ENCODE data around the gene DNAL4. TPM values are rescaled to one million over a fixed set of nuclear protein-coding genes. Genes with fewer than 3 reads are reported as not detected.

The DNAL4 gene
- total RNA-seq, 1 donor = 11.2 TPM

DNA sequence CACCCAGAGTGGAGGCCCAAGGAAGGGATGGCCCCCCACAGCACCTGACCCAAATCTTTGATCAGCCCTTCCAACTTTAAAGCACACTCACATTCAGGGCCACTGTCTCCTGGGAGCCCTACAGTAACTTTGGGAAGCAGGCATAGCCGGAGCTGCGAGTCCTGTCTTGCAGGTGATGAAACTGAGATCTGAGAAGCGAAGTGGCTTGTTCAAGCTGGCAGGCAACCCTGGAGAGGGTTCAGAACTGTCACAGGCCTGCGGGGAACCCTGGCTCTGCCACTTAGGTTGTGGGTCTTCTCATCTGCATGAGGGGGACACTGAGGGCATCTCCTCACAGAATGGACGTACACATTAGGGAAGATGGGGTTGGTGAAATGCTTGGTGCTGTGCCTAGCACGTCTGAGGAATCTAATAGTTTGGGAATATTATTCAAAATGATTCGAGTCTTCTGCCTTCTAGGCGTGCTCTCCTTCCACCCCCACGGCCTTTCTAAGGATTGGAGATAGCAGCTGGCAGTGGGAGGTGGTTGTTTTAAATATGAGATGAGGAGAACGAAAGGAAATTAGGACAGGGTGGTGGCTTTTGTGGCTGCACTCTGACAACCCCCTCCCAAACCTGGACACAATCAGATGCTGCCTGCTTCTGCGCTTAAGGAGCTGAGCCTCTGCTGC lies 19.3 kb downstream of the DNAL4 start:
- DNase-seq (ENCODE audit: low read depth) = no peak
- TF ChIP-seq, protein P1, sequence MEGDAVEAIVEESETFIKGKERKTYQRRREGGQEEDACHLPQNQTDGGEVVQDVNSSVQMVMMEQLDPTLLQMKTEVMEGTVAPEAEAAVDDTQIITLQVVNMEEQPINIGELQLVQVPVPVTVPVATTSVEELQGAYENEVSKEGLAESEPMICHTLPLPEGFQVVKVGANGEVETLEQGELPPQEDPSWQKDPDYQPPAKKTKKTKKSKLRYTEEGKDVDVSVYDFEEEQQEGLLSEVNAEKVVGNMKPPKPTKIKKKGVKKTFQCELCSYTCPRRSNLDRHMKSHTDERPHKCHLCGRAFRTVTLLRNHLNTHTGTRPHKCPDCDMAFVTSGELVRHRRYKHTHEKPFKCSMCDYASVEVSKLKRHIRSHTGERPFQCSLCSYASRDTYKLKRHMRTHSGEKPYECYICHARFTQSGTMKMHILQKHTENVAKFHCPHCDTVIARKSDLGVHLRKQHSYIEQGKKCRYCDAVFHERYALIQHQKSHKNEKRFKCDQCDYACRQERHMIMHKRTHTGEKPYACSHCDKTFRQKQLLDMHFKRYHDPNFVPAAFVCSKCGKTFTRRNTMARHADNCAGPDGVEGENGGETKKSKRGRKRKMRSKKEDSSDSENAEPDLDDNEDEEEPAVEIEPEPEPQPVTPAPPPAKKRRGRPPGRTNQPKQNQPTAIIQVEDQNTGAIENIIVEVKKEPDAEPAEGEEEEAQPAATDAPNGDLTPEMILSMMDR (IDR thresholded peaks at IDR 0.05; ENCODE audit: insufficient read depth, low read depth, low read length) = no peak
- no peak overlapping the region for H3K4me3 ChIP-seq (ENCODE audit: low read depth, low read length)

DNA sequence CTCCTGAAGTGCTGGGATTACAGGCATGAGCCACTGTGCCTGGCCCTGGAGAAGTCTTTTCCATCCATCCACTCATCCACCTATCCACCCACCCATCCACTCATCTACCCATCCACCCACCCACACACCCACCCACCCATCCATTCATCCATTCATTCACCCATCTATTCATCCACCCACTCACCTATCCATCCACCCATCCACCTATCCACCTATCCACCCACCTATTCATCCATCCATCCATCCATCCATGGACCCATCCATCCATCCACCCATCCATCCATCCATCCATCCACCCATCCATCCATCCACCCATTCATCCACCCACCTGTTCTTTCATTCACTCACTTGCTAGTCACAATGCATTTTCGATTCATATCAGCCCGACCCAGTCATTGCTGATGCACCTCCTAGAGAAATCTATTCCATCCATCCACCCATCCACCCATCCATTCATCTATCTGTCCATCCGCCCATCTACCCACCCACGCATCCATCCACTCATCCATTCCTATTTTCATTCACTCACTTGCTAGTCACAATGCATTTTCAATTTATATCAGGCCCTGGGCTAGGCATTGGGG lies 20.5 kb downstream of the DNAL4 start:
- TF ChIP-seq, protein P1 (IDR thresholded peaks at IDR 0.05; ENCODE audit: insufficient read depth, low read depth, low read length) = no peak
- no peak overlapping the region for H3K4me3 ChIP-seq (ENCODE audit: low read depth, low read length)
- DNase-seq (ENCODE audit: low read depth) = no peak

DNA sequence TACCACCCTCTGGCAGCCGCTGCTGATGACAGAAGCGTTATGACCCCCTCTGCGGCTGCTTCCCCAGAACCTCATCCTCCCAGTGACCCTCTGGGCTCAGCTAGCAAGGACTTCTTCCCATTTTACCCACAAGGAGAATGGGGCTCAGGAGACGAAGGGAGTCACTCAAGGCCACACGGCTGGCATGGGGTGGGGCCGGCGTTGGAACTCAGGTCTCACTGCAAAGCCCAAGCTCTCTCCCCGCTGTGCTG lies 21.4 kb downstream of the DNAL4 start:
- DNase-seq (ENCODE audit: low read depth) = no peak
- H3K4me3 ChIP-seq (ENCODE audit: low read depth, low read length) = no peak overlapping the region
- TF ChIP-seq, protein P1 (IDR thresholded peaks at IDR 0.05; ENCODE audit: insufficient read depth, low read depth, low read length) = no peak

DNA sequence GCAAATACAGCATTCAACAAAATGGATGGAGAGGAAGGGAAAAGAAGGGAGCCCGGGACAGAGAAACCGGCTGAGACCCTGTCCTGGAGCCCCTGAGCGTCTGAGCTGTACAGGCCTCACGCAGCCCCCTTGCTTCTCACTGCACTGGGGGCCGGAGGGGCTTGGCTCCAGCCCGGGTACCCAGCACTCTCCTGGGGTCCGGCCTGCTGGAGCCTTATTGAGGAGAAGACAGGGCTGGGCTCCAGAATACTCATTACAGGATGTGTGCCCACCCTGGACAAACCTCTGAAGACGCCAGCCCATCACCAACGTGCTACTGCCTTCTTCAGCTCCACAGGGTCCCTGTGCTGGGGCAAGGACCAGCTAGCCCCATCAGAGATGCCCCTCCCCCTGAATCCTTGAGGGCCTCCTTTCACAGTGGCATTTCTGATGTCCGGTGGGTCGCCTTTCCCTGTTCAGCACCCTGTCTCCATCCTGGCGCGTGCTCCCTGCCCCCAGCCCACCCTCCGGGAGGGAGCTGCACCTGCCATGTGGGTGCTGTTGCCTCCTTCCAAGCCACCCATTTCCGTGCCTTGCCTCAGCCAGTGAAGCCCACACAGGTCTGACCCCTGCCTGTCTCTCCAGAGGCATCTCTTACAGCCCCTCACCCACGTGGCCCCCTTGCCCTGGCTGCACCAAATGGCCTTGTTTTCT lies 23.5 kb downstream of the DNAL4 start:
- DNase-seq (ENCODE audit: low read depth) = no peak
- TF ChIP-seq, protein P1 (IDR thresholded peaks at IDR 0.05; ENCODE audit: insufficient read depth, low read depth, low read length) = no peak
- H3K4me3 ChIP-seq (ENCODE audit: low read depth, low read length) = no peak overlapping the region

DNA sequence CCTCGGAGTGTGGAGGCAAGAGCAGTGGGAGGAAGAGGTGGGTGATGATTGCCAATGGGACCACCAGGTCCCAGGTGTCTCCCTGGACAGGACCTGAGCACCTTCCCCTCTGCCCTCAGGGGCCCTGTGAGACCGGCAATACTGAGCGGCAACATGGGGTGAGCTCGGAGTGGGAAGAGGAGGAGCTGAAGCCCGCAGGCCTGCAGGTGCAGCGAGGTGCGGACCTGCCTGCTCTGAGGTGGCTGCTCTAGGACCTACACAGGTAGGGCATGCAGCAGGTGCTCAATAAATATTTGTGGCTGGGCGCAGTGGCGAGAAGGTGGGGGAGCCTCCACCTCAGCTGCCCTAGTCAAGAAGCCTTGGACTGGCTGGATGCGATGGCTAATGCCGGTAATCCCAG lies 25.9 kb downstream of the DNAL4 start:
- no peak for DNase-seq (ENCODE audit: low read depth)
- TF ChIP-seq, protein P1 (IDR thresholded peaks at IDR 0.05; ENCODE audit: insufficient read depth, low read depth, low read length) = no peak
- H3K4me3 ChIP-seq (ENCODE audit: low read depth, low read length) = no peak overlapping the region

DNA sequence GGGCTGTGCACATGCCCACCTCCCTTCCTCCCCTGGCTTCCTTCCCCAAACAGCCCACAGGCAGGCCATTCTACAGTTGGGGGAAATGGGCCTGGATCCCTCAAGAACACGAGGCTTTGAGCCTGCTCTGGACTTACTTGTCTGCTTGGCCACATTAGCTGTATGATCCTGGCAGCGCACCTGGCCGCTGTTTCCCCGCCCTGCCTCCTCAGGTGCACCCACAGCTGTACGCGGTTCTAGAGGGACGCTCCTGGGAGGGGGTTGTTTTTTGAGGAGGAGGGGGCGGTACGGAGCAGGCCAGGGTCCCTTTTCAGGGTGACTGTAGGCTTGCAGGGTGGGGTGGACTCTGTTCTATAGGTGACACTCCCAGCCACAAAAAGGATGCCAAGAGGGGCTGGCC lies 26.6 kb downstream of the DNAL4 start:
- TF ChIP-seq, protein P1 (IDR thresholded peaks at IDR 0.05; ENCODE audit: insufficient read depth, low read depth, low read length) = no peak
- no peak for DNase-seq (ENCODE audit: low read depth)
- H3K4me3 ChIP-seq (ENCODE audit: low read depth, low read length) = no peak overlapping the region

All from fibroblast of villous mesenchyme (primary cell).